ENCODE measurements around the gene CPXM1.
"Not testable (repeated sequence)": the region's sequence is repeated elsewhere in the genome, so short reads cannot be mapped to it uniquely, and the experiment has no call there.

Gene CPXM1

DNA sequence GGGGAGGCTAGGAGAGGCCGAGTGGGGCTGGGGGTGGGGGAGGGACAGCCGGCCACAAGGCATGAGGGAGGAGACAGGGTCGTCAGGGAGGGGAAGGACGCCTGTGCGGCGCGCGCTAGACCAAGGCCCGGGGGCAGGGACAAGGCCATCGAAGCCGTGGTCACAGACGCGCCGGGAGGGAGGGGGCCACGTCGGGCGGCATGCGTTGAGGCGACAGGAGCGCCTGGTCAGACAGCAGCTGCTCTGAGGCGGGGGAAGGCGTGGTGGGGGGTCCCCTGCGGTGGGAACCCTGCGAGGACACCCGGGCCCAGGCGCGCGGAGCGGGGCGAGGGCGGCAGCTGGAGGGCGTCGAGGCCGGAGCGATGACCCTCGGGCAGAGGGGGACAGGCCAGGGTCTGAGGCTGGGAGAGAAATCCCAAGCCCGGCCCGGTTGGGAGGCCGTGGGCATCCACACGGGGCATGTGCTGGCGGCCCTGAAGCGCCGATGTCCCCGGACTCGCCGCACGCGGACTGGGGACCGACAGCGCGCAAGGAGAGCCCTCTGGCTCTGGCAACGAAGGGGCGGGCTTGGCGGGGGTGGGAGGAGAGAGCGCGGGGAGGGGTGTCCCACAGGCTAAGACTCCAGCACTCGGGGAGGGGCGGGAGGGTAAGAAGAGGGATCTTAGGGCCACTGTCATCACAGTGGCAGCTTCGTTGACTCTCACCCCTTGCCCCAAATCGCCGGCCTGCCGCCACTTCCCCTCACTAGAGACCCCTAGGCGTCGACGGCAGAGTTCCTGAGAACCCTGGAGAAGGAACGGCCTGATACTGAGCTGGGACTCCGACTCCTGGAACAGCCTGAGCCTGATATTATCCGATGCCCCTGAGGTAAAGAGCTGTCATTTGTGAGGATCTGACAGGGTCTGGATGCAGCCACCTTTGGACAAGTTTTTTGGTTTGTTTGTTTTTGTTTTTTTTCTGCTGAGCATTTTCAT is 20.8 kb upstream of the CPXM1 start:
- DNase-seq (ENCODE audit: low read depth): no peak

- no peak for DNase-seq (ENCODE audit: low read depth)
Measured at GRCh38 chr20:2820084-2820895, 19.9 kb upstream of the CPXM1 start.

DNA sequence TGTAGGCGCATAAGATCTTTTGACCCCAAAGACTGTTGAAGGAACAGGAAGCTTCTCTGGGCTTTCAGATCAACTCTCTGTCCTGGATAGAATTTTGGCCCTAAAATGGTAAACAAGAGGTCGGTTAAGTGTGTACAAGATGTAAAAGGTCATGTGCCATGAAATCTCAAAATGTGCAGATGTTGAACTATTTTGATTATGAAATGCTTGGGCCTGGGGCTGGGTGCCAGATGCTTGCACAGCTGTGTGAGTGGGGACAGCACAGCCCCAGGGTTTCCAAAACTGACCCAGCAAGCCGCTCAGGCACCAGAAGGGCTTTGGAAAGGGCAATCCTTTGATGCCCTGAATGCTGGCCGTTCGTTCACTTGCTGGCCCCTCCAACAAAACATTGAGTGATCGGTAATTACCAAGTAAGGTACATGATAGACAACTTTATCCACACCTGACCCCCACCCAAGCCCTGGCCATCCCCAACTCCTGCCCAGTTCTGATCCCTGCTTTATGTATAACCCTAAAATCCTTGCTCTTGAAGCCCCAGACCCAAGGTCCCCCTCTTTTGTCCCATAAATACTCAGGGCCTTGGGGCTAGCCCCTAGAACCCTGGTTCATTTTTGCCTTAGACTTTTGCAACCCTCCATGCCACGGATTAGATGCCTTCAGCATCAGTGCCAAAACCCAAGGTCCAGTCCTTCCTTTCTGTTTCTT is 17.6 kb upstream of the CPXM1 start:
- DNase-seq (ENCODE audit: low read depth): no peak

GRCh38 chr20:2817341-2817726 is 16.9 kb upstream of the CPXM1 start:
- DNase-seq (ENCODE audit: low read depth): no peak

GRCh38 chr20:2816583-2817340 is 16.3 kb upstream of the CPXM1 start:
- DNase-seq (ENCODE audit: low read depth): no peak

DNA sequence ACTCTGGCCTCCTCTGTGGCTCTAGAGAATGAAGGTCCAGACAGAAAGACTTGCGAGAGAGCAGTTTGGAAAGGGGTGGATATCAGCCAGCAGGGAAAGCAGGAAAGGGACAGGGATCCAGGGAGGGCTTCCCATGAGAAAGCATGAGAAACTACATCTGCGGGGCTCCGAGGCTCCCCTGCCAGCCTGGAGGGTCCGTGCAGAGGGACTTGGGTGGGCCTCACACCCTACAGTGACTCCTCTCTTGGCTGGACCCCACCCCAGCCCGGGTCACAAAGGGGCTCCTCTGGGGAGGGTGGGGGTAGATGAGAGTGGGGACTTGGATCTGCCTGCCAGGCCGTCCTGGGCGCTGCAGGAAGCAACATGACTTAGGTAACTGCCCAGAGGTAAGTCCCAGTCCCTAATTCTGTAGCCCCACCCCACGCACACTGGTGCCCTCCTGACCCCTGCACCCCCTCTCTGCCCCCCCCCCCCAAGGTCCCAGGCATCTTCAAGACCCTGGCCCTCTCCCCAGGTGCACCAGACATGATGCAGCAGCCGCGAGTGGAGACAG is 15.7 kb upstream of the CPXM1 start, which contains the start of gene TMEM239:
TSS of gene TMEM239 (plus strand) at position 335 of the 553 bp plus-strand sequence. CDS start at position 526, 191 bp downstream.
- no peak for DNase-seq (ENCODE audit: low read depth)

GRCh38 chr20:2815242-2815900 is 14.9 kb upstream of the CPXM1 start:
- DNase-seq (ENCODE audit: low read depth): no peak

GRCh38 chr20:2814587-2815051 is 14.2 kb upstream of the CPXM1 start, which contains the start of gene C20orf141:
TSS of gene C20orf141 (plus strand) at chr20:2814987. CDS start at chr20:2815185, 198 bp downstream.
- no peak for DNase-seq (ENCODE audit: low read depth)

GRCh38 chr20:2814076-2814475 is 13.6 kb upstream of the CPXM1 start:
- no peak for DNase-seq (ENCODE audit: low read depth)

GRCh38 chr20:2812189-2812588 is 11.8 kb upstream of the CPXM1 start:
- no peak for DNase-seq (ENCODE audit: low read depth)

- DNase-seq (ENCODE audit: low read depth): no peak
Measured at GRCh38 chr20:2809690-2810089, 9.3 kb upstream of the CPXM1 start.

DNA sequence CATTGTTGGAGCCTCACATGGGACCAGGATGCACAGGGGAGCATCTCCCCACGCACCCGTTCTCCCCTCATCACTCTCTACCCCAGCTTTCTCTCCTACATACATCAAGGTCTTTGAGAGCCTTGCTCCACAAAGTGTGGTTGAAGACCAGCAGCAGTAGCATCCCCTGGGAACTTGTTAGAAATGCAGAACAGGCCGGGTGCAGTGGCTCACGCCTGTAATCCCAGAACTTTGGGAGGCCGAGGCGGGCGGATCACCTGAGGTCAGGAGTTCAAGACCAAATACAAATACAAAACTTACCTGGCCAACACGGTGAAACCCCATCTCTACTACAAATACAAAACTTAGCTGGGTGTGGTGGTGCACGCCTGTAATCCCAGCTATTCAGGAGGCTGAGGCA is 7.5 kb upstream of the CPXM1 start:
- not testable (repeated sequence) for DNase-seq (ENCODE audit: low read depth)

DNA sequence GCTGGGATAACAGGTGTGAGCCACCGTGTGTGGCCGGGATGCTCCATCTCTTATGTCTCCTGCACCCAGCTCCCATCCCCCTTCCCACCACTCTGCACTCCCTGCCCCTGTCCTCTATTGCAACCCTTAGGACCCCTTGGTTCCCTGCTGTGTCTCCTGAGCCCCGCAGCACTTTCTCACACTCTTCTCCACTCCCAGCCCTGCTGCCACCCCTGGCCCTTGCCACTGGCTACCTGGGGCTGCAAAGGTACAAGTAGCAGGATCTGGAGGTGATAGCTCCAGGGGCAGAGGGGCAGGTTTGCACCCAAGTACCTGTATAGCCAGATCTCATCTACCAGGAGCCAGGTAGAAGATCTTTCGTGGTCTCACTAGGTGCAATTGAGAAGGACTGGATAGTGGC is 6.6 kb upstream of the CPXM1 start:
- DNase-seq (ENCODE audit: low read depth): no peak

- DNase-seq (ENCODE audit: low read depth): no peak
Measured at GRCh38 chr20:2806351-2806701, 5.9 kb upstream of the CPXM1 start.

GRCh38 chr20:2805689-2806350 is 5.4 kb upstream of the CPXM1 start:
- DNase-seq (ENCODE audit: low read depth): no peak

- DNase-seq (ENCODE audit: low read depth): no peak
Measured at GRCh38 chr20:2804852-2805688, 4.6 kb upstream of the CPXM1 start.

- no peak for DNase-seq (ENCODE audit: low read depth)
Measured at GRCh38 chr20:2804041-2804828, 3.8 kb upstream of the CPXM1 start.

DNA sequence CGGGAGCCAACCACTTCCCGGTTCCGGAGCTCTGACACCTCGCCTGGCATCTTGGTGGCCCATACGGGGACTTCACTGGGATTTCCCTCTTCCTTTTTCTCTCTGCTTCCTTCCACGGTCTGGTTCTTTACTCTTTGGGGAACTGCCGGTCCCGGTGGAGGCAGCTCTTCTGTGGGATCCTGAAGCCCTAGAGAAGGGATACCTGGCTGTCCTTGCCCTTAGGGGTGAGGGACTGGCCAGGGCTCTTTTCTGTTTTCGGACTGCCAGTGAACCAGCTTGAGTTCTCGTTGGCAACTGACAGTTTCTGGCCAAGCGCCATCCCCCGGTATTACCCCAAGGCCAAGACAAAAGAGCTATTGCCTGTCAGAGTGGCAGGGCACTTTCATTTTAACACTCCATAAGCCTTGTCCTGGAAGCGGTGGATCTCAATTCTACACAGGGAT is 880 bp upstream of the CPXM1 start:
- no peak for DNase-seq (ENCODE audit: low read depth)

All from stimulated activated CD8-positive, alpha-beta memory T cell treated with anti-CD3 and anti-CD28 coated beads, Interleukin-12 subunit alpha, Interleukin-12 subunit beta, amount 100 ng/mL, for 1 hour (primary cell).